ENCODE data around the gene WNK4.

GRCh38 chr17:42784811-42785592 lies 4.6 kb downstream of the WNK4 start:
- TF ChIP-seq CTCF (IDR thresholded peaks at IDR 0.05) = no peak
- no peak for TF ChIP-seq POLR2A (IDR thresholded peaks at IDR 0.05)
